ENCODE data around the gene ATP8A2.

DNA sequence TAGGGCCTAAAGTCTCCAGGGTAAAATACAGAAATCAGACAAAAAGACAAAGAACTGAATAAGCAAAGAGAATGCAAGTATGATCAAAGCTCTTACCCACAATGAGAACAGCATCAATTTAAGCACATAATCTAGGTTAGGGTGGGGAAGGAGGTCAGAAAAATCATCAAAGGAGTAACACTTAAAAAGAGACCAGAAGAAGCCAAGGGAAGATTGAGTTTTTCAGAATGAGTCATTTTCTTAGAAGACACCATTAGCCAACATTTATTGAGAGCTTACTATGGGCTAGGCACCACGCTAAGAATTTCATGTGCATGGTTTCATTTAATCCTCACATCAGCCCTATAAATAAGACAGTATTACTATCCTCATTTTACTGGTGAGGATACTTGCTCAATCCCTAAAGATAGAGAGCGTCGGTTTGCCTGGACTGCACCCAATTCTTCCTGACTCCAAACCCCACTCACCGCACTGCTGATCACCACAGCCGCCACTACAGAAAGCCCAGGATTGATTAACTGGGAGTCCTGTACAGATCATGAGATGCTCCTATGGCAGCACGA lies 681.7 kb downstream of the ATP8A2 start:
- no peak for TF ChIP-seq POLR2A (IDR thresholded peaks at IDR 0.05)
- TF ChIP-seq, protein P1, sequence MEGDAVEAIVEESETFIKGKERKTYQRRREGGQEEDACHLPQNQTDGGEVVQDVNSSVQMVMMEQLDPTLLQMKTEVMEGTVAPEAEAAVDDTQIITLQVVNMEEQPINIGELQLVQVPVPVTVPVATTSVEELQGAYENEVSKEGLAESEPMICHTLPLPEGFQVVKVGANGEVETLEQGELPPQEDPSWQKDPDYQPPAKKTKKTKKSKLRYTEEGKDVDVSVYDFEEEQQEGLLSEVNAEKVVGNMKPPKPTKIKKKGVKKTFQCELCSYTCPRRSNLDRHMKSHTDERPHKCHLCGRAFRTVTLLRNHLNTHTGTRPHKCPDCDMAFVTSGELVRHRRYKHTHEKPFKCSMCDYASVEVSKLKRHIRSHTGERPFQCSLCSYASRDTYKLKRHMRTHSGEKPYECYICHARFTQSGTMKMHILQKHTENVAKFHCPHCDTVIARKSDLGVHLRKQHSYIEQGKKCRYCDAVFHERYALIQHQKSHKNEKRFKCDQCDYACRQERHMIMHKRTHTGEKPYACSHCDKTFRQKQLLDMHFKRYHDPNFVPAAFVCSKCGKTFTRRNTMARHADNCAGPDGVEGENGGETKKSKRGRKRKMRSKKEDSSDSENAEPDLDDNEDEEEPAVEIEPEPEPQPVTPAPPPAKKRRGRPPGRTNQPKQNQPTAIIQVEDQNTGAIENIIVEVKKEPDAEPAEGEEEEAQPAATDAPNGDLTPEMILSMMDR (IDR thresholded peaks at IDR 0.05): no peak

Data from right lobe of liver (tissue), 4 donors.